Neural progenitor cell (in vitro differentiated cells): Measurements from ENCODE around the gene WDR43. TPM values are rescaled to one million over a fixed set of nuclear protein-coding genes. Genes with fewer than 3 reads are reported as not detected.

ENCODE experiments used
- DNase-seq: peaks from one replicate; pipeline ENCODE4 v3.0.0-alpha.2; 2016; ENCODE audit warnings: low spot score
- H2AFZ ChIP-seq: fragments of 200-600 bp; sonication (generic); replicated peaks from 2 replicates; pipeline ENCODE4 v1.6.1; 2016; ENCODE audit warnings: antibody characterized with exemption
- H3F3A ChIP-seq: fragments of 200-600 bp; sonication (generic); 2 replicates; pipeline ENCODE4 v1.6.1; 2016; ENCODE audit warnings: antibody characterized with exemption, low read depth
- H3K27ac ChIP-seq: fragments of 200-600 bp; sonication (generic); 2 replicates; pipeline ENCODE4 v1.5.1; 2016; ENCODE audit warnings: mild to moderate bottlenecking
- H3K27me3 ChIP-seq: fragments of 200-600 bp; sonication (generic); 2 replicates; pipeline ENCODE4 v1.6.1; 2016; ENCODE audit warnings: mild to moderate bottlenecking, moderate library complexity
- H3K36me3 ChIP-seq: fragments of 200-600 bp; sonication (generic); 2 replicates; pipeline ENCODE4 v1.5.1; 2016
- H3K4me1 ChIP-seq: fragments of 200-600 bp; sonication (generic); 2 replicates; pipeline ENCODE4 v1.6.1; 2016; ENCODE audit warnings: mixed run types
- H3K4me2 ChIP-seq: fragments of 200-600 bp; sonication (generic); 2 replicates; pipeline ENCODE4 v1.6.1; 2016
- H3K4me3 ChIP-seq: fragments of 200-600 bp; sonication (generic); 2 replicates; pipeline ENCODE4 v1.5.1; 2016
- H3K79me2 ChIP-seq: fragments of 200-600 bp; sonication (generic); 2 replicates; pipeline ENCODE4 v1.6.1; 2016; ENCODE audit warnings: low read depth
- H3K9ac ChIP-seq: fragments of 200-600 bp; sonication (generic); 2 replicates; pipeline ENCODE4 v1.6.1; 2016
- H3K9me3 ChIP-seq: fragments of 200-600 bp; sonication (generic); 2 replicates; pipeline ENCODE4 v1.5.1; 2016; ENCODE audit warnings: low read depth
- H4K20me1 ChIP-seq: fragments of 200-600 bp; sonication (generic); 2 replicates; pipeline ENCODE4 v1.6.1; 2016; ENCODE audit warnings: low read depth
- H3K27ac Mint-ChIP-seq: 3 replicates; pipeline ENCODE4 v1.8.0; 2021; ENCODE audit warnings: mixed read lengths
- H3K27me3 Mint-ChIP-seq: 2 replicates; pipeline ENCODE4 v1.8.0; 2022; ENCODE audit warnings: low read depth, mild to moderate bottlenecking, inconsistent platforms, moderate library complexity, mixed read lengths; ENCODE audit not compliant: insufficient read depth
- H3K36me3 Mint-ChIP-seq: 3 replicates; pipeline ENCODE4 v1.8.0; 2021; ENCODE audit warnings: mixed read lengths
- H3K4me1 Mint-ChIP-seq: 3 replicates; pipeline ENCODE4 v1.8.0; 2021; ENCODE audit warnings: mixed read lengths
- H3K4me3 Mint-ChIP-seq: 3 replicates; pipeline ENCODE4 v1.8.0; 2021; ENCODE audit warnings: mild to moderate bottlenecking, moderate library complexity, mixed read lengths
- H3K9me3 Mint-ChIP-seq: 3 replicates; pipeline ENCODE4 v1.8.0; 2020; ENCODE audit warnings: mixed read lengths
- CTCF ChIP-seq: fragments of 200-600 bp; sonication (generic); IDR thresholded peaks from 2 replicates; pipeline ENCODE4 v1.5.1; 2017; ENCODE audit warnings: antibody characterized with exemption, mild to moderate bottlenecking
- EZH2 ChIP-seq: fragments of 200-600 bp; sonication (generic); IDR thresholded peaks from 2 replicates; pipeline ENCODE4 v1.6.1; 2017; ENCODE audit warnings: antibody characterized with exemption, mild to moderate bottlenecking, moderate library complexity
- EZH2phosphoT487 ChIP-seq: fragments of 200-600 bp; sonication (generic); IDR thresholded peaks from 2 replicates; pipeline ENCODE4 v1.6.1; 2017; ENCODE audit warnings: antibody characterized with exemption
- total RNA-seq: library from RNA; depleted of rRNA; stranded (reverse); fragments of >200 nt; gene quantifications from 2 replicates; pipeline ENCODE4 v1.2.3, GENCODE V29; 2015; ENCODE audit warnings: low replicate concordance

Gene WDR43
- total RNA-seq, 1 donor from 2014 or later = 139 TPM

- Mint-ChIP-seq H3K4me3 (no peak overlapping the region), H3K27me3 (peaks cover 18% of the 10 kb centered on the region), H3K4me1 (peaks cover 55% of the 10 kb centered on the region), H3K36me3 (peaks cover 25% of the 10 kb centered on the region), H3K9me3 (peaks cover 24% of the 10 kb centered on the region), H3K27ac (peak overlapping the region; percentile 2)
- Histone ChIP-seq H3K4me3 (no peak overlapping the region), H3F3A (peaks cover 51% of the 10 kb centered on the region), H3K27me3 (peaks cover 6% of the 10 kb centered on the region), H3K9me3 (peaks cover 11% of the 10 kb centered on the region), H3K27ac (no peak overlapping the region), H3K4me2 (no peak overlapping the region), H4K20me1 (peaks cover 10% of the 10 kb centered on the region), H3K9ac (no peak overlapping the region), H3K79me2 (no peaks in the 10 kb centered on the region), H3K36me3 (peaks cover 14% of the 10 kb centered on the region), H2AFZ (no peak overlapping the region), H3K4me1 (peaks cover 28% of the 10 kb centered on the region)
- TF ChIP-seq EZH2 (no peak), CTCF (peak; percentile 12)
- peak; percentile 28 for DNase-seq
Observed at GRCh38 chr2:28952836-28953211, 58.4 kb downstream of the WDR43 start.

- Mint-ChIP-seq H3K4me3 (no peak overlapping the region), H3K27me3 (peaks cover 12% of the 10 kb centered on the region), H3K36me3 (peaks cover 1% of the 10 kb centered on the region), H3K27ac (no peak overlapping the region), H3K4me1 (peaks cover 59% of the 10 kb centered on the region), H3K9me3 (peaks cover 1% of the 10 kb centered on the region)
- H3K9ac ChIP-seq = no peak overlapping the region
- H3F3A ChIP-seq = peaks cover 28% of the 10 kb centered on the region
- H3K36me3 ChIP-seq = no peaks in the 10 kb centered on the region
- no peak for DNase-seq
- peaks cover 6% of the 10 kb centered on the region for H3K27me3 ChIP-seq
- no peak overlapping the region for H3K4me3 ChIP-seq
- H3K4me1 ChIP-seq = peaks cover 28% of the 10 kb centered on the region
- H2AFZ ChIP-seq = no peak overlapping the region
- H3K4me2 ChIP-seq = no peak overlapping the region
- H3K9me3 ChIP-seq = no peaks in the 10 kb centered on the region
- H3K79me2 ChIP-seq = no peaks in the 10 kb centered on the region
- H4K20me1 ChIP-seq = peaks cover 10% of the 10 kb centered on the region
- no peak overlapping the region for H3K27ac ChIP-seq
- TF ChIP-seq EZH2 (no peak), CTCF (no peak), EZH2phosphoT487 (no peak)
Observed at GRCh38 chr2:28955467-28955866, 61.0 kb downstream of the WDR43 start.

- H3K36me3 Mint-ChIP-seq = no peaks in the 10 kb centered on the region
- peak; percentile 76 for DNase-seq
- Histone ChIP-seq H3K27ac (no peak overlapping the region), H3K36me3 (no peaks in the 10 kb centered on the region), H3K4me1 (peaks cover 26% of the 10 kb centered on the region), H2AFZ (peak overlapping the region; percentile 30), H3F3A (peaks cover 22% of the 10 kb centered on the region), H3K79me2 (no peaks in the 10 kb centered on the region), H3K9ac (no peak overlapping the region), H3K9me3 (no peaks in the 10 kb centered on the region), H3K4me3 (peak overlapping the region; percentile 8), H4K20me1 (peaks cover 8% of the 10 kb centered on the region), H3K27me3 (peaks cover 6% of the 10 kb centered on the region), H3K4me2 (peak overlapping the region; percentile 58)
- peaks cover 56% of the 10 kb centered on the region for H3K4me1 Mint-ChIP-seq
- no peak overlapping the region for H3K27ac Mint-ChIP-seq
- no peak overlapping the region for H3K4me3 Mint-ChIP-seq
- TF ChIP-seq EZH2phosphoT487 = no peak
- TF ChIP-seq CTCF = peak; percentile 50
- no peak for TF ChIP-seq EZH2
- H3K27me3 Mint-ChIP-seq = peaks cover 8% of the 10 kb centered on the region
- H3K9me3 Mint-ChIP-seq = no peaks in the 10 kb centered on the region
Observed at GRCh38 chr2:28956415-28956826, 62.0 kb downstream of the WDR43 start.
